GM19193 (cell line): ENCODE results near the gene RBBP8.

Source experiments
- POLR2A ChIP-seq: IDR thresholded peaks from 4 replicates; pipeline ENCODE4 v1.6.1; 2011; ENCODE audit not compliant: insufficient read depth, insufficient read length; ENCODE audit errors: extremely low read depth

Gene RBBP8

GRCh38 chr18:22933206-22933965 lies at the start of gene RBBP8:
Gene RBBP8 (plus strand): TSS chr18:22933328. CDS start chr18:22936852, 3,524 bp downstream.
- peak; percentile 64 for TF ChIP-seq POLR2A

GRCh38 chr18:22883827-22884226 lies 49.3 kb upstream of the RBBP8 start:
- TF ChIP-seq POLR2A, result no peak

- no peak for TF ChIP-seq POLR2A
Observed at GRCh38 chr18:22899421-22899820, 33.7 kb upstream of the RBBP8 start.

- no peak for TF ChIP-seq POLR2A
Observed at GRCh38 chr18:22900558-22901238, 32.4 kb upstream of the RBBP8 start.

GRCh38 chr18:22902093-22902492 lies 31.0 kb upstream of the RBBP8 start:
- TF ChIP-seq POLR2A, result no peak

- no peak for TF ChIP-seq POLR2A
Observed at GRCh38 chr18:22912149-22912548, 21.0 kb upstream of the RBBP8 start.

GRCh38 chr18:22912835-22913234 lies 20.3 kb upstream of the RBBP8 start:
- TF ChIP-seq POLR2A, result no peak

- no peak for TF ChIP-seq POLR2A
Observed at GRCh38 chr18:22913861-22914260, 19.3 kb upstream of the RBBP8 start.

- no peak for TF ChIP-seq POLR2A
Observed at GRCh38 chr18:22914633-22915032, 18.5 kb upstream of the RBBP8 start.

- TF ChIP-seq POLR2A, result no peak
Observed at GRCh38 chr18:22915337-22915736, 17.8 kb upstream of the RBBP8 start.

GRCh38 chr18:22921772-22922171 lies 11.4 kb upstream of the RBBP8 start:
- TF ChIP-seq POLR2A, result no peak

- TF ChIP-seq POLR2A, result no peak
Observed at GRCh38 chr18:22924589-22924988, 8.5 kb upstream of the RBBP8 start.

GRCh38 chr18:22926454-22926853 lies 6.7 kb upstream of the RBBP8 start:
- TF ChIP-seq POLR2A, result no peak

GRCh38 chr18:22928339-22928738 lies 4.8 kb upstream of the RBBP8 start:
- TF ChIP-seq POLR2A, result no peak

- TF ChIP-seq POLR2A, result no peak
Observed at GRCh38 chr18:22930089-22930713, 2.9 kb upstream of the RBBP8 start.

GRCh38 chr18:22932885-22933205 lies 283 bp upstream of the RBBP8 start:
- TF ChIP-seq POLR2A, result no peak
